ENCODE measurements around the gene METTL16.

METTL16 gene

DNA sequence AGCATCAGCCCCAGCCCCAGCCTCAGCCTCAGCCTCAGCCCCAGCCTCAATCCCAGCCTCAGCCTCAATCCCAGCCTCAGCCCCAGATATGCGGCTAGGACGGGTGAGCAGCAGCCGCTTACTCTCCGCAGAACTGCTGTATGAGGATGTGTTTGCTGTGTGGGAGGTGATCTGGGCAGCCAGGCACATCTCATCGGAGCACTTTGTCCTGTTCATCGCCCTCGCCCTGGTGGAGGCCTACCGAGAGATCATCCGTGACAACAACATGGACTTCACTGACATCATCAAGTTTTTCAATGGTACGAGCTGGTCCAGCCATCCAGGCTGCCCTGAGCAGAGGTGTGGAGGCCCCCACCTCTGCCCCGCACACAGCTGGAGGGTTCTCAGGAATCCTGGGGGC is 132.8 kb downstream of the METTL16 start:
- no peak for DNase-seq

DNA sequence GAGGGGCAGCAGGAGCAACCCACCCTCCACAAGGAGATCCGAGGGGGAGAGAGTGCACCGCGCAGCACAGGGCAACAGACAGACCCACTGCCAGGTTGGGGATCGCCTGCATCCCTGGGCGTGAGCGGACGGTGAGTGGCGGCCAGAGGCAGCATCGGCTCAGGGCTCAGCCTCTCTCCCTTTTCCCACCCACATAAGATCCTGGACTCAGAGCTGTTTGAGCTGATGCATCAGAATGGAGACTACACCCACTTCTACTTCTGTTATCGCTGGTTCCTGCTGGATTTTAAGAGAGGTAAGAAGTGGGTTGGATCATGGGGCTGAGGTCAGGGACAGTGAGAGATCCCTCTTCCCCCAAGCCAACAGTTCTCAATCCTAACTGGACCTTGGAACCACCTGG is 134.0 kb downstream of the METTL16 start:
- no peak for DNase-seq

DNA sequence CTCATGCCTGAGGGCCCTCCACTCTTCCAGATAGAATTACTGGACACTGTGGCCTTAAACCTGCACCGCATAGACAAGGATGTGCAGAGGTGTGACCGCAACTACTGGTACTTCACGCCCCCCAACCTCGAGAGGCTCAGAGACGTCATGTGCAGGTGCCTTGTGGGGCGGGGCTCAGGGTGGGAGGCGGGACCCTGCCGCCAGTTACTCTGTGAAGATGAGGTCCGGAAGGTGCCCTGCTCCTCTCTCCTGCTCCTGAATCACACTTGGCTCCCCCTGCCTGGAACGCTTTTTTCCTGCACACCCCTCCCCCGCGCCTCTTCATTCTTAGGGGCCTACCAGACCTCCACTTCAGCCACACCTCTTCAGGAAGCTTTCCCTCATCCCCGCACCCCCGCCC is 135.6 kb downstream of the METTL16 start:
- no peak for DNase-seq

DNA sequence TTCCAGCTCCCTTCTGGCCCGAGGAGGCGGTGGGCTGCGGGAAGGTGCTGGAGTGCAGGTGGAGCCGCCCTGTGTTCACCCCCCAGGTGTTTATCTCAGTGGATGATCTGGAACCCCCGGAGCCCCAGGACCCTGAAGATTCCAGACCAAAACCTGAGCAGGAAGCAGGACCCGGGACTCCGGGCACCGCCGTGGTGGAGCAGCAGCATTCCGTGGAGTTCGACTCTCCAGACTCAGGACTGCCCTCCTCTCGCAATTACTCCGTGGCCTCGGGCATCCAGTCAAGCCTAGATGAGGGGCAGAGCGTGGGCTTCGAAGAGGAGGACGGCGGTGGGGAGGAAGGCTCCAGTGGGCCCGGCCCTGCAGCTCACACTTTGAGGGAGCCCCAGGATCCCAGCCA is 136.3 kb downstream of the METTL16 start:
- no peak for DNase-seq

DNA sequence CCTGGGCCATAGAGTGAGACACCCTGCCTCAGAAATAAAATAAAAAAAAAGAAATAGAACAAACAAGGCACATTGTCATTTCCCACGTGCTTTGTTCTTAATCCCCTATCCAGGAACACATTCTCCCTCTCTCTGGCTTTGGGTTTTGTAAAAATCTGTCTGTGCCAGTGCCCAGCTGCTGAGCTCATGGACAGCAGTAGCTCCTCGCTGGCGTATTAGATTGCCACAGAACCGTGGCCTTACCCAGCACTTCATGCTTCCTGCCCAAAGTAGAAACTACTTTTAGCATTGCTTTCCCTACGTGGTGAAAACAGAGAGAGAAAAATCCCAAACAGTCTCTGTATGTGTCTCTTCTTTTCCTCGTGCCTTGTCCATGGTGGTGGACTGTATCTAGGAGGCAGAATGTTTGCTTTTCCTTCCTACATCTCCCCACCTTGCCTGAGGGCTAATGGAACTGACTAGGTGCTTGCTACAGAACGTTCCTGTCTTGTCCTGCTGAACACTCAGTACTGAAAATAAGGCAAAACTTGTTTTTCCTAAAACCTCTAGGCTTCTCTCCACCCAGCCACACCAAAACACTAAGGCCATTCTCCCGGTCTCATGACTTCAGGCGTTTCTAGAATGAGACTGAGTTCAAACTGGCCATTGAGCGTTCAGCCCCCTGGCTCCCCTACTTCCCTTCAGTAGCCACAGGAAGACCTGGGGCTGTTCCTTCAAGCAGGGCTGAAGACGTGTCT is 137.0 kb downstream of the METTL16 start:
- no peak for DNase-seq

DNA sequence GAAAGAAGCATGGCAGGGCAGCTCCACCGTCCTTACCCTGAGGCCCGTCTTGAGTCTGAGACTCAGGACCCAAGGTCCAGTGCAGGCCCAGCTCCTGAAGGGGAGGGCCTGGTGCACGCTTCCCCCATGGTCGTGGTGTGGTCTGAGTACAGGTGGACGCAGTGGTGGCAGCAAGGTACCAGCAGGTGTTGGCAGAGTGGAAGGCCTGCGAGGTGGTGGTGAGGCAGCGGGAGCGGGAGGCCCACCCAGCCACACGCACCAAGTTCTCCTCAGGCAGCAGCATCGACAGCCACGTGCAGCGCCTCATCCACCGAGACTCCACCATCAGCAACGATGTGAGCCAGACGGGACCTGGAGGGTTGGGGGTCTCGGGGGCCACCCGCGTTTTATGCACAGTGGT is 138.5 kb downstream of the METTL16 start:
- no peak for DNase-seq

DNA sequence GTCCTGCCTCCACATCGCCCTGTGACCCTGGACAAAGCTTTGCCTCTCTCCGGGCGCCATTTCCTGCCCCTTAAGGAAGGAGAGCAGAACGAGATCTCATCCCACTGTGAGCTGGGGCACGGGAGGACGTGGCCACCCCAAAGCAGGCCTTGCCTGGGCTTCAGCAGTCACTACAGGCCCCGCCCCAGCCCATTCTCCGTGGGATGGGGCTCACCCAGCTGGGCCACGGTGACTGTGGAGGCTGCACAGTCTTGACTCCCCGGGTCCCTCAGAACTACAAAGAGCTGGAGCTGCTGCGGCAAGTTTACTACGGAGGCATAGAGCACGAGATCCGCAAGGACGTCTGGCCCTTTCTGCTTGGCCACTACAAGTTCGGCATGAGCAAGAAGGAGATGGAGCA is 139.0 kb downstream of the METTL16 start:
- DNase-seq, result no peak

DNA sequence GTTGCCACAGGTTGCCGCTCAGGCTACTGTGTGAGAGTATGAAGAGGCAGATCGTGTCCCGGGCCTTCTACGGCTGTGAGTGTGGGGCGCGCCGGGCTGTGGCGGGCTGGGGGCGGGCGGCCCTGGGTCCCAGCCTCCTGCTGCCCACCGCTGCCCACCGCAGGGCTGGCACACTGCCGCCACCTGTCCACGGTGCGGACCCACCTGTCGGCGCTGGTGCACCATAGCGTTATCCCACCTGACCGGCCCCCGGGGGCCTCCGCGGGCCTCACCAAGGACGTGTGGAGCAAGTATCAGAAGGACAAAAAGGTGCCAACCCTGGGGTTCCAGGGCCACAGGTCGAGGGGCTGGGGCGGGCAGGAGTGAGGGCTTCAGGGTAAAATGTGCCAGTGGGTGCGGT is 139.5 kb downstream of the METTL16 start:
- DNase-seq, result no peak

DNA sequence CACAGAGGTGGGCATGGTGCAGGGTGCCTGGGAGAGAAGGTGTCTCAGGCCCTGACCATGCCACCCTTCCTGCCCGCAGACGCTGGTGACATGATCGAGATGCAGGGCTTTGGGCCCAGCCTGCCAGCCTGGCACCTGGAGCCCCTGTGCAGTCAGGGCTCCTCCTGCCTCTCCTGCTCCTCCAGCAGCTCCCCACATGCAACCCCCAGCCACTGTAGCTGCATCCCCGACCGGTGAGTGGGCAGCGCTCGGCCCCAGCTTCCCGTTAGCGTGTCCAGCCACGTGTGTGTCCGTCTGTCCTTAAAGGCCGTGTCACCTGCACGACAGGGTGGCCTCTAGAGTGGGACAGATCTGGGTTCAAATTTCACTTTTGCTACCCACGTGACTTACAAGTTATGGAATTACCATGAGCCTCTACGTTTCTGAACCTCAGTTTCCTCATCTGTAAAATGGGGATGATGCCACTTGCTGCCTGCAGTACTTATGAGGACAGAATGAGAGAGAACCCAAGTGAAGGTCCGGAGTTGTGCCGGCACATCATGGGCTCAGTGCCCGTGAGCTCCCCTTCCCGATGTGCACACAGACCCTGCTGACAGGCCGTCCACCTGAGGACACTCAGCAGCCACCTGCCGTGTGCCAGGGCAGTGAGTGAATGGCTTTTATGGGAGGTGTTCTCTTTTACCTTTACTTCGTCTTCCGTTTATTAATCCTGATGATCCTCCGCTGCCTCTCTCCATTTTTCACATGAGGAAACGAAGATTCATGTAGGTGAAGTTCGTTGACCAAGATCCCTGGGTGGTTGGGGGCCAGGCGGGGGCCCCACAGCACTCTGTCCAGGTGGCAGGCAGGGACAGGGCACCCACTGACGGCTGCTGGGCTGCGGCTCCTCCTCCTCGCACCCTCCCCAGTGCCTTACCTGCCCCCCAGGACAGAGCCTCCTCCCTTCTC is 140.2 kb downstream of the METTL16 start:
- DNase-seq, result no peak

DNA sequence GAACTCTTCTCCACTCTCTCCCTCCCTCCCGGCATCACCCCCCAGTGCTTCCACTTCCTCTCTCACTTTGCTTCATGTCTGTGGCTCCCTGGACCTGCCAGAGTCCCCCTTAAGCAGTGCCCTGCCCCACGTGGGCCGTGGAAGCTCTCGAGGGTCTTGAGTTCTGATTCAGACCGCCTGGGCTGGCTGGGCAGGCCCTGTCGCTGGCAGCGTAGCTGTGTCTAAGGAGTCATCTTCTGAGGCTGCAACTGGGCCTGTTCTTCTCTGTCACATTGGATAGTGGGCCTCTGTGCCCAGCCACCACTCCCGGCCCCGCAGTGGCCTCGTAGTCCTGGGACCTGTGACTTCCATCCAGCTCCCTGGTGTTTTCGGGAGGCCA is 141.5 kb downstream of the METTL16 start:
- no peak for DNase-seq

DNA sequence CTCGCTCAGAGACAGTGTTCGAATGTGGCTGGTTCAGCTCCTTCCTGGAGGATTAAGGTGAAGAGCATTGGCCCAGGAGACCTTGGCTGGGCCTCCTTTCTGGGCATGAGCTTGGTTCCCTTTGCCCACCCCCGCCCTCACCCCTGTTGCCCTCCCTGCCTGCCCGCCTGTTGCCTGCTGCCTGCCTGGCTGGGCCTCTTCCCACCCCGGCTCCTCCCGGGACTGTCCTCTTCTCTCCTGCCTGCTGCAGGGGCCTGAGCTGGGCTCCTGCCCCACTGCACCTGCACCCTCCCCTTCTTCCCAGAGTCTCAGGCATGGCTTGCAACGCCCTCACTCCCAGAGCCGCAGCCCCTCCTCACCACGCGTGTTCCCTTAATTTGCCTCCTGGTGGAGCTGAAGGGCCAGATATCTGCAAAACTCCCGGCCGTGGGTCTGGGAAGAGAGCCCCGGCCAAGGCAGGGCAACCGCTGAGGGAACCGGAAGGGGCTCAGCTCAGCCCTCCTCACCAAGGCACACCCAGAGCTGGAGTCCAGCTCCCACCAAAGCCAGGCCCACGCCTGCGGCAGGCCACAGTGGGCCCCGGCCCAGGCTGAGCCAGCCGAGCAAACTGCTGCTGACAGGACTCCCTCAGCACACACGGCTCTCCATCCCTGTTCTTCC is 142.0 kb downstream of the METTL16 start:
- DNase-seq, result no peak

DNA sequence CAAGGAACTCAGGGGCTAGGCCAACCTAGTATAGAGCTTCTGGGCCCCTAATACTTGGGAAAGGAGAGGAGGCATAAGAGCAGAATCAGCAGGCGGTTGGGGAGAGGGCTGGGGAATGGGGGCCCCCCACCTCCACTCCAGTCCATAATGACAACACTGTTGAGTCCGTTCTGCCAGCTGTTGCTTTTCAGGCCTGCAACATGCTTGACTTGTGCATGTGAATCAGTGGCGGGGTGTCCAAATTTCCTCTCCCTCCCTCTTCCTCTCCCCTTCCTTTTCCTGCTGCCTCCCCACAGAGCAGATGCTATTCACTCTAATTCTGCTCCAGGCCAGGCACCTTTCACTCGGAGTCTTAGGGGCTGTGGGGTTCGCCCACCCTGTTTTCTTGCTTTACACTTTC is 142.6 kb downstream of the METTL16 start:
- DNase-seq, result no peak

DNA sequence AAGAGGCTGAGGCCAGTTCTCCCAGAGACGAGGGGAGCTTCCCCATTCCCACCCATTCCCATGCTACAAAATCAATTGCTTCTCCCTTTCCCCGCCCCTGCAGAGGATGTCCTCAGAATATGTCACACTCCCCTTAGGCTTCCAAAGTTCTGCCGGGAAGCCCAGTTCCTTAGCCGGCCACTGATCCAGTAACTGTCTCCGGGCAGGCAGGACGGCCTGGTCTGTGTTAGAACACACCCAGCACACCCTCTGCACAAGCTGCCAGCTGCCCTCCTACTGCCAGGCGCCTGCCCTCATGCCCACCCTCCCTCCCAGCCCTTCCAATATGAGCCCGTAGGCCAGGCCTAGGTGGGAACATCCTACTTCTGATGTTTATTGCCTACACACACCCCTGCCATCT is 143.3 kb downstream of the METTL16 start:
- DNase-seq, result no peak

DNA sequence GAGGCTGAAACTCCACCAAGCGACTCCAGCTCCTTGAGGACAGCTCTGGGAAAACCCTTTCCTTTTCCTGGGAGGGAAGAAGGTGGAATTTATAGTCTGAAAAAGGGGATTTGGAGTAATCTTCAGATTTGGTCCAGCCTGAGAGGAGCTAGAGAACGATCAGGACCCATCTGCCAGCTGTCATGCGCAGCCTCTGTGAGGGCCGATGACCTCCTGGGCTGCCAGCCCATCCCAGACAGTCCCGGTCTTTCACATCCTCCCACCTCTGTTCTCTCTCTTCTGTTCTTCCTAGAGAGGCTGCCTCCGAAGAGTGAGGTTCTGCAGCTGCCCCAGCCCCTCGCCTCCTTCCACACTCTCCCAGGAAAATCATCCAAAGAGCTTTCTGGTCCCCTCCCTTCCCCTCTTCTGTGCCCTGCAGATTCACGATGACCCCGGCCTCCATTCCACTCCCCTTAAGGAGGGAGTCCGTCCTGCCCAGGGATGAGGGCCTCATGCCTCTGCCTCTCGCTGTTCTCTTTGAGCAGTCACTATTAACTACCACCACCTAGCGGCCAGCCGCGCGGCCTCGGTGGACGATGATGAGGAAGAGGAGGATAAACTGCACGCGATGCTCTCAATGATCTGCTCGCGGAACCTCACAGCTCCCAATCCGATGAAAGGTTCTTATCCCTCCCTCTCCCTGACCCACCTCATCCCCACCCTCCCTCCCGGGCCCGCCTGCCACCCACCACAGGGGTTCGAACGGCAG is 144.8 kb downstream of the METTL16 start:
- DNase-seq, result no peak
